Bronchial epithelial cell (primary cell): ENCODE measurements around the gene EIF5A. TPM values are rescaled to one million over a fixed set of nuclear protein-coding genes. Genes with fewer than 3 reads are reported as not detected.
A peak's percentile ranks its signal among the peaks of the same experiment; 100 is the strongest.

Experiments used
- DNase-seq: peaks from one replicate; pipeline ENCODE4 v3.0.0-alpha.2; 2010; ENCODE audit warnings: low read depth
- FAIRE-seq: peaks from 2 replicates; lab custom pipeline; 2011; peaks lifted over from hg19 to GRCh38; lab: Jason Lieb, UNC
- H3K27me3 ChIP-seq: 2 replicates; pipeline ENCODE4 v1.5.1; 2011; ENCODE audit warnings: low read length; ENCODE audit not compliant: control insufficient read depth, insufficient read depth
- H3K36me3 ChIP-seq: 2 replicates; pipeline ENCODE4 v1.5.1; 2011; ENCODE audit warnings: low read length; ENCODE audit not compliant: control insufficient read depth, insufficient read depth
- H3K4me3 ChIP-seq: 2 replicates; pipeline ENCODE4 v1.5.1; 2011; ENCODE audit warnings: mild to moderate bottlenecking, low read depth, low read length, control low read depth
- CTCF ChIP-seq: IDR thresholded peaks from 2 replicates; pipeline ENCODE4 v1.5.1; 2011; ENCODE audit warnings: mild to moderate bottlenecking, moderate library complexity, low read length, control low read depth, inconsistent platforms; ENCODE audit not compliant: insufficient read depth, severe bottlenecking
- total RNA-seq: library from RNA; depleted of rRNA; stranded (reverse); fragments of >200 nt; gene quantifications from 2 replicates; pipeline ENCODE4 v1.2.1, GENCODE V29; 2014

EIF5A gene
- total RNA-seq, 1 donor from 2014 or later: 653 TPM

- Histone ChIP-seq H3K36me3 (peaks cover 39% of the 10 kb centered on the region), H3K4me3 (no peak overlapping the region), H3K27me3 (no peaks in the 10 kb centered on the region)
- DNase-seq (no peak), FAIRE-seq (no peak)
- no peak for TF ChIP-seq CTCF
Measured at GRCh38 chr17:7326186-7326585, 18.8 kb downstream of the EIF5A start.

GRCh38 chr17:7327056-7327455 is 19.6 kb downstream of the EIF5A start:
- FAIRE-seq (no peak), DNase-seq (no peak)
- Histone ChIP-seq H3K4me3 (no peak overlapping the region), H3K27me3 (no peaks in the 10 kb centered on the region), H3K36me3 (peaks cover 32% of the 10 kb centered on the region)
- no peak for TF ChIP-seq CTCF

GRCh38 chr17:7327501-7327900 is 20.1 kb downstream of the EIF5A start:
- Histone ChIP-seq H3K36me3 (peaks cover 29% of the 10 kb centered on the region), H3K4me3 (no peak overlapping the region), H3K27me3 (no peaks in the 10 kb centered on the region)
- FAIRE-seq: no peak
- DNase-seq: no peak
- TF ChIP-seq CTCF: no peak

- H3K4me3 ChIP-seq: no peak overlapping the region
- FAIRE-seq (no peak), DNase-seq (no peak)
- TF ChIP-seq CTCF: no peak
- H3K27me3 ChIP-seq: no peaks in the 10 kb centered on the region
- peaks cover 24% of the 10 kb centered on the region for H3K36me3 ChIP-seq
Measured at GRCh38 chr17:7328009-7328408, 20.6 kb downstream of the EIF5A start.

GRCh38 chr17:7328840-7329373 is 21.5 kb downstream of the EIF5A start, which contains the start of gene NEURL4:
Gene NEURL4 (minus strand): TSS chr17:7329335. CDS start chr17:7329312, 23 bp downstream.
- FAIRE-seq: no peak
- H3K4me3 ChIP-seq: peak within 1 kb of the TSS; percentile 87
- peak; percentile 1 for TF ChIP-seq CTCF
- H3K36me3 ChIP-seq: peaks cover 16% of the 10 kb centered on the region
- no peaks in the 10 kb centered on the region for H3K27me3 ChIP-seq
- no peak for DNase-seq
